OCI-LY1 (cell line): ENCODE results near the gene SREK1IP1.

Experiments used
- H2AFZ ChIP-seq: fragments of 200-600 bp; sonication (generic), shearing (Covaris generic); 2 replicates; pipeline ENCODE4 v1.6.0; 2014; ENCODE audit warnings: antibody characterized with exemption, mild to moderate bottlenecking, low read length
- H3F3A ChIP-seq: fragments of 200-600 bp; sonication (generic), shearing (Covaris generic); 2 replicates; pipeline ENCODE4 v1.6.0; 2014; ENCODE audit warnings: mild to moderate bottlenecking, antibody characterized with exemption, low read length, moderate library complexity; ENCODE audit not compliant: insufficient read depth
- H3K27ac ChIP-seq: fragments of 200-600 bp; sonication (generic); 2 replicates; pipeline ENCODE4 v1.5.1; 2014; ENCODE audit warnings: low read length, mixed run types, mild to moderate bottlenecking, low read depth; ENCODE audit not compliant: poor library complexity, severe bottlenecking
- H3K27me3 ChIP-seq: fragments of 200-600 bp; sonication (generic); 2 replicates; pipeline ENCODE4 v1.6.0; 2014; ENCODE audit warnings: antibody characterized with exemption, mild to moderate bottlenecking, low read length, moderate library complexity; ENCODE audit not compliant: insufficient read depth
- H3K36me3 ChIP-seq: fragments of 200-600 bp; sonication (generic); 2 replicates; pipeline ENCODE4 v1.6.1; 2014; ENCODE audit warnings: mild to moderate bottlenecking, antibody characterized with exemption, low read length, moderate library complexity, mixed read lengths; ENCODE audit not compliant: insufficient read depth
- H3K4me1 ChIP-seq: fragments of 200-600 bp; sonication (generic); 2 replicates; pipeline ENCODE4 v1.5.1; 2014; ENCODE audit warnings: mild to moderate bottlenecking, low read length, moderate library complexity; ENCODE audit not compliant: insufficient read depth, severe bottlenecking
- H3K4me2 ChIP-seq: fragments of 200-600 bp; sonication (generic), shearing (Covaris generic); 2 replicates; pipeline ENCODE4 v1.6.1; 2014; ENCODE audit warnings: low read length
- H3K4me3 ChIP-seq: fragments of 200-600 bp; sonication (generic); 2 replicates; pipeline ENCODE4 v1.5.1; 2014; ENCODE audit warnings: low read length, low read depth, mild to moderate bottlenecking, mixed read lengths; ENCODE audit not compliant: poor library complexity, severe bottlenecking
- H3K79me2 ChIP-seq: fragments of 200-600 bp; shearing (Covaris generic); 2 replicates; pipeline ENCODE4 v1.6.1; 2016; ENCODE audit warnings: mixed run types, low read length, mixed read lengths; ENCODE audit not compliant: insufficient read depth
- H3K9ac ChIP-seq: fragments of 200-600 bp; sonication (generic), shearing (Covaris generic); 2 replicates; pipeline ENCODE4 v1.6.1; 2014; ENCODE audit warnings: mild to moderate bottlenecking, low read length, mixed read lengths
- H3K9me2 ChIP-seq: fragments of 200-600 bp; sonication (generic), shearing (Covaris generic); 2 replicates; pipeline ENCODE4 v1.6.1; 2014; ENCODE audit warnings: low read depth, mild to moderate bottlenecking, low read length, mixed read lengths
- H3K9me3 ChIP-seq: fragments of 200-600 bp; shearing (Covaris generic); 2 replicates; pipeline ENCODE4 v1.6.1; 2014; ENCODE audit warnings: low read length, mixed read lengths
- H4K20me1 ChIP-seq: fragments of 200-600 bp; sonication (generic), shearing (Covaris generic); 2 replicates; pipeline ENCODE4 v1.6.0; 2016; ENCODE audit warnings: mild to moderate bottlenecking, low read length; ENCODE audit not compliant: insufficient read depth
- EZH2 ChIP-seq: fragments of 200-600 bp; sonication (generic), shearing (Covaris generic); IDR thresholded peaks from 2 replicates; pipeline ENCODE4 v1.8.0; 2017; ENCODE audit warnings: borderline replicate concordance, mixed run types, mild to moderate bottlenecking, antibody characterized with exemption, low read length, moderate library complexity, mixed read lengths
- TF ChIP-seq, protein P1 (sequence below): fragments of 200-600 bp; sonication (generic), shearing (Covaris generic); IDR thresholded peaks from 2 replicates; pipeline ENCODE4 v1.5.1; 2017; ENCODE audit warnings: mild to moderate bottlenecking, antibody characterized with exemption, low read length, moderate library complexity, mixed read lengths

Gene SREK1IP1

DNA sequence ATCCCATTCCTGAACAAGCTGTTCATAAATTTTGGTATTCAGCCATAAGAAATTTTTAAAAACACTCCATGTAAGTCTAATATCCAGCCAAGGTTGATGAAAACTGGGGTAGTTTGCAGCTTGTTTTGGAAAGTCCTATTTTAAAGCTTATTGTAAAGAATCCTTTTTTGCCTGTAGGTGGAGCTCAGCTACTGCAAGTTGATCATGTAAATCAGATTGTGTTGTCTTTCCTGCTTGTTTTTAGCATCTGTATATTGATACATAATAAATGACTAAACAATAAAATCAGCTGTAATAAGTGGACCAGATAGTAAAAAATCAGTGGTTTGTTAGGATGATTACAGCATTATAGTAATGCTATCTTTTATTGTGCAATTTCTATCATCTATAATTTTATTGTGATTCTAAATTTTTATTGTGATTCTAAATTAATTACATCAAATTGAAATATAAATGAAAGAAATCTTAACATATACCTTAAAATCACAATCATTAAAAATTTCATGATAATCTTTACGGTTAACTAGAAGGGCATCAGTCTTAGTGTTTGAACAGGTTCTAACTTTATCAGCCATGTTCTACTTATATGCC is 42.7 kb upstream of the SREK1IP1 start:
- H4K20me1 ChIP-seq, result no peaks in the 10 kb centered on the region
- no peaks in the 10 kb centered on the region for H3K36me3 ChIP-seq
- H3F3A ChIP-seq, result no peaks in the 10 kb centered on the region; the same call in 1 of the 2 replicates
- no peaks in the 10 kb centered on the region for H3K79me2 ChIP-seq
- H3K9ac ChIP-seq, result no peak overlapping the region
- H3K9me3 ChIP-seq, result no peaks in the 10 kb centered on the region
- no peaks in the 10 kb centered on the region for H3K27me3 ChIP-seq
- no peak overlapping the region for H3K4me3 ChIP-seq
- H3K4me2 ChIP-seq, result no peak overlapping the region
- H3K27ac ChIP-seq, result no peak overlapping the region
- no peaks in the 10 kb centered on the region for H3K9me2 ChIP-seq
- TF ChIP-seq EZH2, result no peak
- TF ChIP-seq, protein P1, sequence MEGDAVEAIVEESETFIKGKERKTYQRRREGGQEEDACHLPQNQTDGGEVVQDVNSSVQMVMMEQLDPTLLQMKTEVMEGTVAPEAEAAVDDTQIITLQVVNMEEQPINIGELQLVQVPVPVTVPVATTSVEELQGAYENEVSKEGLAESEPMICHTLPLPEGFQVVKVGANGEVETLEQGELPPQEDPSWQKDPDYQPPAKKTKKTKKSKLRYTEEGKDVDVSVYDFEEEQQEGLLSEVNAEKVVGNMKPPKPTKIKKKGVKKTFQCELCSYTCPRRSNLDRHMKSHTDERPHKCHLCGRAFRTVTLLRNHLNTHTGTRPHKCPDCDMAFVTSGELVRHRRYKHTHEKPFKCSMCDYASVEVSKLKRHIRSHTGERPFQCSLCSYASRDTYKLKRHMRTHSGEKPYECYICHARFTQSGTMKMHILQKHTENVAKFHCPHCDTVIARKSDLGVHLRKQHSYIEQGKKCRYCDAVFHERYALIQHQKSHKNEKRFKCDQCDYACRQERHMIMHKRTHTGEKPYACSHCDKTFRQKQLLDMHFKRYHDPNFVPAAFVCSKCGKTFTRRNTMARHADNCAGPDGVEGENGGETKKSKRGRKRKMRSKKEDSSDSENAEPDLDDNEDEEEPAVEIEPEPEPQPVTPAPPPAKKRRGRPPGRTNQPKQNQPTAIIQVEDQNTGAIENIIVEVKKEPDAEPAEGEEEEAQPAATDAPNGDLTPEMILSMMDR, result peak; percentile 78
- H3K4me1 ChIP-seq, result no peaks in the 10 kb centered on the region
- H2AFZ ChIP-seq, result no peak overlapping the region

DNA sequence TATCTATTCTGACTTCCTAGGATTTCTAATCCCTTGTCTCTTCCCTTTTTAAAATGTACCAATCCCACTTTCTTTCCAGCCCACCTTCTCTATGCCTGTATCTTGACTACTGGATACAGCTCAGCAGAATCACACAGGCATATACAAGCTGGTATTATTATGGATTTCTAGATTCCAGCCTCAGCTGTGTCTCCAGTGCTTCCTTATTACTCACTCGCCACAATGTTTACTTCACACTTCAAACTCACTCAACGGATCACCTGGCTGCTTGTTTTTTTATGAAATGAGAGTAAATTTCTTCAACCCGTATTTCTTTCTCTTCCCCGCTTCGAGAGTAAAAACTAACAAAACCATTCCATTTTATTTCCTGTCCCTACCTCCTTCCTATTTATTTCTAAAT is 39.0 kb upstream of the SREK1IP1 start:
- Histone ChIP-seq H3K9me3 (no peaks in the 10 kb centered on the region), H3K4me1 (no peaks in the 10 kb centered on the region), H3K9ac (no peak overlapping the region), H3K4me2 (no peak overlapping the region), H2AFZ (no peak overlapping the region), H3F3A (no peaks in the 10 kb centered on the region; the same call in 1 of the 2 replicates), H3K27me3 (no peaks in the 10 kb centered on the region), H3K4me3 (no peak overlapping the region), H3K79me2 (no peaks in the 10 kb centered on the region), H3K9me2 (no peaks in the 10 kb centered on the region), H4K20me1 (no peaks in the 10 kb centered on the region), H3K36me3 (no peaks in the 10 kb centered on the region; the same call in 1 of the 2 replicates), H3K27ac (no peak overlapping the region)
- TF ChIP-seq EZH2, result no peak
- TF ChIP-seq, protein P1, result no peak

DNA sequence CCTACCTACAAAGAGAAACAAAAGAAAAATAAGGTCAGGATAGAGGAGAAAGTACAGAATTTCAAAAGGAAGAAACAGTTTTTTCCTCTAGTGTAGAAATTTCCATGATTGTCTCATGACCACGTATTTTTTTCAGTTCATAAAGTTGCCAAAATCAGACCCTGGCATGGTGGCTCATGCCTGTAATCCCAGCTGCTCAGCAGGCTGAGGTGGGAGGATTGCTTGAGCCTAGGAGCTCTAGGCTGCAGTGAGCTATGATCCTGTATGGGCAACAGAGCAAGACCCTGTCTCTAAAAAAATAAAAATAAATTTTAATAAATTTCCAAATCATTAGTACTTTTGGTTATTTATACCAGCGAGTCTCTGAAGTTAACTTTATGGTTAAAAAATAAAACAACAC is 38.0 kb upstream of the SREK1IP1 start:
- H3K9ac ChIP-seq, result no peak overlapping the region
- no peak overlapping the region for H3K4me3 ChIP-seq
- no peaks in the 10 kb centered on the region for H4K20me1 ChIP-seq
- no peak overlapping the region for H2AFZ ChIP-seq
- no peaks in the 10 kb centered on the region for H3K9me2 ChIP-seq
- H3K79me2 ChIP-seq, result no peaks in the 10 kb centered on the region
- no peaks in the 10 kb centered on the region; the same call in 1 of the 2 replicates for H3K36me3 ChIP-seq
- no peak overlapping the region for H3K4me2 ChIP-seq
- no peaks in the 10 kb centered on the region for H3K27me3 ChIP-seq
- no peaks in the 10 kb centered on the region for H3K9me3 ChIP-seq
- H3F3A ChIP-seq, result no peaks in the 10 kb centered on the region; the same call in 1 of the 2 replicates
- H3K27ac ChIP-seq, result no peak overlapping the region
- no peaks in the 10 kb centered on the region for H3K4me1 ChIP-seq
- TF ChIP-seq, protein P1, result no peak
- no peak for TF ChIP-seq EZH2
